ENCODE data around the gene CA10. TPM values are rescaled to one million over a fixed set of nuclear protein-coding genes. Genes with fewer than 3 reads are reported as not detected.

CA10 gene
- total and polyA plus RNA-seq, 2 donors (not counting 1 experiment from before 2014, with no cell fraction given): not detected

DNA sequence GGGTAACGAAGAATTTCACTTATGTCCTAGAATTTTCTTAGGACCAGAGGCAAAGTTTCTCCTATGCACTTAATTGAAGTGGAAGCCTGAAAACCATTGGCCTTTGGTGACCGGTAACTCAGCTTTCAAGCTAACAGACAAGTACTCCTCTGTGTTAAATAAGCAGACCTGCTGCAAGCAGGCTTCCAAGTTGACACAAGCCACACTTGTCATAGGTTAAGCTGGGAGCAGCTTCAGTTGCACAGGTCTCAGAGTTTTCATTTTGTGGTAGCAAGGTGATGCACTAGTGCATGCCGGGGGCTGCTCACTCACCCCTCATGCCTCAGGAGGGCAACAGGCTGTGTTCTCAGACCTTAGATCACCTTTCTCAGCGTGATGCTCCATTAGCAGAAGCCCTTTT lies 498.2 kb downstream of the CA10 start:
- intact Hi-C loops (cut with micrococcal nuclease): no loop called here
- H3K4me1 ChIP-seq (ENCODE audit: control insufficient read depth in 2 of 2, insufficient read depth in 2 of 2, low read length in 2 of 2): no peaks in the 10 kb centered on the region

DNA sequence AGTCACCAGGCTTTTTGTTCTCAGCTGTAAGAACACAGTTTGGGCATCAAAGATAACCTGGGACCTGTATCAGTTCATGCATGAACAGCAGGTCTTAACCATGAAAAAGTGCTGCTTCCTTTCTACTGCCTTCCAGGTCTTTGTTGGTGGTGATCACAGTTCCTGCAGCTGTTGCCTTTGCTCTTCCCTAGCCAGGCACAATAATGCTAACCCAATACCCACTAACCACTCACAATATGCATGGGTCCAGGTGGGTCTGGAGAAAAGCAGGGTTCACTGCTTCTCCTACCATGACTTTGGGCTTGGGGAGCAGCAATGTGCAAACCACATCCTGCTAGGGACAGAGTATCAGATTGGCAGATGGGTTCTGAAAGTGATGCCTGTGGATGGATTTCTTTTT lies 501.3 kb downstream of the CA10 start:
- Mint-ChIP-seq H3K9me3 (ENCODE audit: insufficient read depth) (no peaks in the 10 kb centered on the region), H3K4me3 (no peak overlapping the region), H3K27ac (no peak overlapping the region), H3K4me1 (no peaks in the 10 kb centered on the region), H3K27me3 (peaks cover 2% of the 10 kb centered on the region)
- Histone ChIP-seq H3K4me3 (ENCODE audit: control extremely low read depth in 1 of 5, extremely low read depth in 1 of 5, insufficient read depth in 1 of 5, low read depth in 2 of 5, low read length in 4 of 5) (no peak overlapping the region), H3K27me3 (replicated peaks in 1 of 4; ENCODE audit: control extremely low read depth in 1 of 4, control insufficient read depth in 3 of 4, insufficient read depth in 4 of 4, low read length in 3 of 4) (no peaks in the 10 kb centered on the region), H3K4me1 (ENCODE audit: control insufficient read depth in 2 of 2, insufficient read depth in 2 of 2, low read length in 2 of 2) (no peaks in the 10 kb centered on the region), H3K9me3 (ENCODE audit: control extremely low read depth in 1 of 3, control insufficient read depth in 2 of 3, insufficient read depth in 1 of 3, low read length in 2 of 3) (no peaks in the 10 kb centered on the region), H2AFZ (ENCODE audit: insufficient read depth, low read depth, low read length, poor library complexity, severe bottlenecking) (no peak overlapping the region), H3K4me2 (replicated peaks; ENCODE audit: low read depth, low read length, poor library complexity, severe bottlenecking) (no peak overlapping the region), H3K36me3 (replicated peaks in 1 of 2; ENCODE audit: control extremely low read depth in 1 of 2, control insufficient read depth in 1 of 2, extremely low read depth in 1 of 2, insufficient read depth in 2 of 2, low read length in 1 of 2) (no peaks in the 10 kb centered on the region), H3K27ac (ENCODE audit: low read length in 2 of 2) (no peak overlapping the region), H3K79me2 (ENCODE audit: control insufficient read depth, insufficient read depth, low read length) (no peaks in the 10 kb centered on the region), H3K9ac (ENCODE audit: low read length) (no peak overlapping the region), H4K20me1 (ENCODE audit: control insufficient read depth, insufficient read depth, low read length, poor library complexity, severe bottlenecking) (no peaks in the 10 kb centered on the region)
- intact Hi-C loops (cut with micrococcal nuclease): no loop called here
- POLR2A ChIA-PET: no interaction called here
- CTCF ChIA-PET: interaction anchor here (0.9 kb wide), 1 partner anchor 12 kb away, joined by 3 read pairs; no protein-coding TSS in a partner anchor
- ATAC-seq (ENCODE audit: low read depth): no peak
- no peak for DNase-seq
- TF ChIP-seq, protein P1, sequence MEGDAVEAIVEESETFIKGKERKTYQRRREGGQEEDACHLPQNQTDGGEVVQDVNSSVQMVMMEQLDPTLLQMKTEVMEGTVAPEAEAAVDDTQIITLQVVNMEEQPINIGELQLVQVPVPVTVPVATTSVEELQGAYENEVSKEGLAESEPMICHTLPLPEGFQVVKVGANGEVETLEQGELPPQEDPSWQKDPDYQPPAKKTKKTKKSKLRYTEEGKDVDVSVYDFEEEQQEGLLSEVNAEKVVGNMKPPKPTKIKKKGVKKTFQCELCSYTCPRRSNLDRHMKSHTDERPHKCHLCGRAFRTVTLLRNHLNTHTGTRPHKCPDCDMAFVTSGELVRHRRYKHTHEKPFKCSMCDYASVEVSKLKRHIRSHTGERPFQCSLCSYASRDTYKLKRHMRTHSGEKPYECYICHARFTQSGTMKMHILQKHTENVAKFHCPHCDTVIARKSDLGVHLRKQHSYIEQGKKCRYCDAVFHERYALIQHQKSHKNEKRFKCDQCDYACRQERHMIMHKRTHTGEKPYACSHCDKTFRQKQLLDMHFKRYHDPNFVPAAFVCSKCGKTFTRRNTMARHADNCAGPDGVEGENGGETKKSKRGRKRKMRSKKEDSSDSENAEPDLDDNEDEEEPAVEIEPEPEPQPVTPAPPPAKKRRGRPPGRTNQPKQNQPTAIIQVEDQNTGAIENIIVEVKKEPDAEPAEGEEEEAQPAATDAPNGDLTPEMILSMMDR (IDR thresholded peaks at IDR 0.05): no peak
- TF ChIP-seq EZH2 (IDR thresholded peaks at IDR 0.05; ENCODE audit: borderline replicate concordance, insufficient read depth, low read depth, low read length, poor library complexity, severe bottlenecking): no peak

More for the DNA sequence above, 498.2 kb downstream of the CA10 start:
- TF ChIP-seq EZH2 (IDR thresholded peaks at IDR 0.05; ENCODE audit: borderline replicate concordance, insufficient read depth, low read depth, low read length, poor library complexity, severe bottlenecking): no peak
- TF ChIP-seq, protein P1 (IDR thresholded peaks at IDR 0.05): no peak
- H3K4me3 ChIP-seq (ENCODE audit: control extremely low read depth in 1 of 5, extremely low read depth in 1 of 5, insufficient read depth in 1 of 5, low read depth in 2 of 5, low read length in 4 of 5): no peak overlapping the region
- H3K9me3 ChIP-seq (ENCODE audit: control extremely low read depth in 1 of 3, control insufficient read depth in 2 of 3, insufficient read depth in 1 of 3, low read length in 2 of 3): no peaks in the 10 kb centered on the region
- Mint-ChIP-seq H3K4me1 (no peaks in the 10 kb centered on the region), H3K27ac (no peak overlapping the region), H3K4me3 (no peak overlapping the region), H3K9me3 (ENCODE audit: insufficient read depth) (no peaks in the 10 kb centered on the region), H3K27me3 (no peaks in the 10 kb centered on the region)
- no peaks in the 10 kb centered on the region for H3K27me3 ChIP-seq (replicated peaks in 1 of 4; ENCODE audit: control extremely low read depth in 1 of 4, control insufficient read depth in 3 of 4, insufficient read depth in 4 of 4, low read length in 3 of 4)
- ATAC-seq (ENCODE audit: low read depth) (no peak), DNase-seq (no peak)
- no peaks in the 10 kb centered on the region for H4K20me1 ChIP-seq (ENCODE audit: control insufficient read depth, insufficient read depth, low read length, poor library complexity, severe bottlenecking)
- H3K36me3 ChIP-seq (replicated peaks in 1 of 2; ENCODE audit: control extremely low read depth in 1 of 2, control insufficient read depth in 1 of 2, extremely low read depth in 1 of 2, insufficient read depth in 2 of 2, low read length in 1 of 2): no peaks in the 10 kb centered on the region
- WGBS (ENCODE audit: insufficient coverage): 84% methylated on average over 2 of the region's 4 CpGs
- ChIA-PET CTCF (no interaction called here), POLR2A (no interaction called here)
- no peaks in the 10 kb centered on the region for H3K79me2 ChIP-seq (ENCODE audit: control insufficient read depth, insufficient read depth, low read length)
- H3K4me2 ChIP-seq (replicated peaks; ENCODE audit: low read depth, low read length, poor library complexity, severe bottlenecking): no peak overlapping the region
- no peak overlapping the region for H2AFZ ChIP-seq (ENCODE audit: insufficient read depth, low read depth, low read length, poor library complexity, severe bottlenecking)
- H3K9ac ChIP-seq (ENCODE audit: low read length): no peak overlapping the region
- no peak overlapping the region for H3K27ac ChIP-seq (ENCODE audit: low read length in 2 of 2)
